ENCODE results near the gene PLXNA4. TPM values are rescaled to one million over a fixed set of nuclear protein-coding genes. Genes with fewer than 3 reads are reported as not detected.

The PLXNA4 gene
- total RNA-seq, 4 donors from 2014 or later: 0.49 to 7.1 (median 2.0) TPM

- Histone ChIP-seq H3K27ac (no peak overlapping the region), H3K4me1 (no peaks in the 10 kb centered on the region), H3K4me3 (no peak overlapping the region), H3K27me3 (peaks cover 0 to 60% (median 0%) of the 10 kb centered on the region in 4 donors), H3K36me3 (peaks cover 0 to 4% (median 0%) of the 10 kb centered on the region in 3 donors), H3K9me3 (no peaks in the 10 kb centered on the region)
- intact Hi-C loops (cut with DNase I): no loop called here
- DNase-seq: no peak
- TF ChIP-seq, protein P1, sequence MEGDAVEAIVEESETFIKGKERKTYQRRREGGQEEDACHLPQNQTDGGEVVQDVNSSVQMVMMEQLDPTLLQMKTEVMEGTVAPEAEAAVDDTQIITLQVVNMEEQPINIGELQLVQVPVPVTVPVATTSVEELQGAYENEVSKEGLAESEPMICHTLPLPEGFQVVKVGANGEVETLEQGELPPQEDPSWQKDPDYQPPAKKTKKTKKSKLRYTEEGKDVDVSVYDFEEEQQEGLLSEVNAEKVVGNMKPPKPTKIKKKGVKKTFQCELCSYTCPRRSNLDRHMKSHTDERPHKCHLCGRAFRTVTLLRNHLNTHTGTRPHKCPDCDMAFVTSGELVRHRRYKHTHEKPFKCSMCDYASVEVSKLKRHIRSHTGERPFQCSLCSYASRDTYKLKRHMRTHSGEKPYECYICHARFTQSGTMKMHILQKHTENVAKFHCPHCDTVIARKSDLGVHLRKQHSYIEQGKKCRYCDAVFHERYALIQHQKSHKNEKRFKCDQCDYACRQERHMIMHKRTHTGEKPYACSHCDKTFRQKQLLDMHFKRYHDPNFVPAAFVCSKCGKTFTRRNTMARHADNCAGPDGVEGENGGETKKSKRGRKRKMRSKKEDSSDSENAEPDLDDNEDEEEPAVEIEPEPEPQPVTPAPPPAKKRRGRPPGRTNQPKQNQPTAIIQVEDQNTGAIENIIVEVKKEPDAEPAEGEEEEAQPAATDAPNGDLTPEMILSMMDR (IDR thresholded peaks at IDR 0.05): no peak
- TF ChIP-seq POLR2A (IDR thresholded peaks at IDR 0.05): no peak
- 57 to 74% methylated on average over 3 of the region's 3 CpGs for WGBS, 2 donors
Observed at GRCh38 chr7:132125096-132125495, 451.2 kb downstream of the PLXNA4 start.

DNA sequence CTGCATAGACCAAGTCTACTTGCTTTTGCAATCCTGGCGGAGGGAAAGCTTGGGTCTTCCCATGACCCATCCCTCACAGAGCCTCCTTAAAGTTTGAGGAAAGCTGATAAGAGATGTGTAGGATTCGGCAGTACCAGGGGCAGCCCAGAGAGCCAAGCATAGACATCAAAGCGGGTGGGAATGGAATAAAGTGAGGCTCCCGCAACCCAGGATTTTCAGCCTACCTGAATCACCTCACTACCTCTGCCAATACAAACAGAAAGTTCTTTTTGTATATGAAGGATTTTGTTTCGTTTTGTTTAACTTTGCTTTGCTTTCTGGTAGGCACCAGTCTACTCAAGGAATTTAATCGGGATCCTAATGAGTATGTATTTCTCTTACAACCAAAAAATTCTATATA is 451.7 kb downstream of the PLXNA4 start:
- 54 to 55% methylated on average over 6 of the region's 6 CpGs for WGBS, 2 donors
- Histone ChIP-seq H3K36me3 (peaks cover 0 to 1% (median 0%) of the 10 kb centered on the region in 3 donors), H3K4me3 (no peak overlapping the region), H3K27ac (no peak overlapping the region), H3K27me3 (peaks cover 0 to 55% (median 0%) of the 10 kb centered on the region in 4 donors), H3K4me1 (no peaks in the 10 kb centered on the region), H3K9me3 (no peaks in the 10 kb centered on the region)
- TF ChIP-seq, protein P1 (IDR thresholded peaks at IDR 0.05): no peak
- no peak for TF ChIP-seq POLR2A (IDR thresholded peaks at IDR 0.05)
- intact Hi-C loops (cut with DNase I): no loop called here
- no peak for DNase-seq

GRCh38 chr7:132123773-132124172 is 452.5 kb downstream of the PLXNA4 start:
- Histone ChIP-seq H3K36me3 (no peaks in the 10 kb centered on the region), H3K4me1 (no peaks in the 10 kb centered on the region), H3K27me3 (peaks cover 0 to 54% (median 0%) of the 10 kb centered on the region in 4 donors), H3K9me3 (no peaks in the 10 kb centered on the region), H3K27ac (no peak overlapping the region), H3K4me3 (no peak overlapping the region)
- no peak for DNase-seq
- TF ChIP-seq POLR2A (IDR thresholded peaks at IDR 0.05): no peak
- TF ChIP-seq, protein P1 (IDR thresholded peaks at IDR 0.05): no peak
- intact Hi-C loops (cut with DNase I): no loop called here
- 20 to 55% methylated on average over 2 to 7 of the region's 7 CpGs for WGBS, 2 donors

DNA sequence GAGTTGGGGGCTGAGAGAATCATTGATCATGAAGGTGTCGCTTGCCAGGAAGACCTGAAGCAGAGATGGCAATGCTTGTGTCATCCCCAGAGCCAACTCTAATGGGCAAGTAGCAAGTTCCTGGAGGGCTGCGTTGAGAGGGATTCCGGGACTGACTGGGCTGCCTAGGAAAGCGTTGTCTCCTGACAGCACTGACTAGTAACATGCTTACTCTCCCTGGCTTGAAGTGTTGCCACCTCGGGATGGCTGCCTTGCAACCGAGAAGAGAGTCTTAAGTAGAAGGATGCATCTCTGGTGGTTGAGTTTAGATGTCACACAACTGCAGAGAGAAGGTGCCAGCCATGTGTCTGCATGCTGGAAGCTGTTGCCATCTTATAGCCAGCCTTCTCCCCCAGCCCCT is 453.4 kb downstream of the PLXNA4 start:
- no peak overlapping the region for H3K27ac ChIP-seq
- DNase-seq: no peak
- H3K4me1 ChIP-seq: no peaks in the 10 kb centered on the region
- H3K27me3 ChIP-seq: peaks cover 0 to 51% (median 0%) of the 10 kb centered on the region in 4 donors
- no peak overlapping the region for H3K4me3 ChIP-seq
- H3K36me3 ChIP-seq: no peaks in the 10 kb centered on the region
- WGBS, 2 donors: 73 to 76% methylated on average over 4 of the region's 6 CpGs
- no peaks in the 10 kb centered on the region for H3K9me3 ChIP-seq
- no peak for TF ChIP-seq POLR2A (IDR thresholded peaks at IDR 0.05)
- TF ChIP-seq, protein P1 (IDR thresholded peaks at IDR 0.05): no peak
- intact Hi-C loops (cut with DNase I): no loop called here

GRCh38 chr7:132121987-132122386 is 454.3 kb downstream of the PLXNA4 start:
- DNase-seq: no peak
- H3K4me1 ChIP-seq: no peaks in the 10 kb centered on the region
- no peak overlapping the region for H3K4me3 ChIP-seq
- 76 to 83% methylated on average over 5 to 6 of the region's 6 CpGs for WGBS, 2 donors
- H3K27ac ChIP-seq: no peak overlapping the region
- H3K9me3 ChIP-seq: no peaks in the 10 kb centered on the region
- TF ChIP-seq, protein P1 (IDR thresholded peaks at IDR 0.05): no peak
- no peak for TF ChIP-seq POLR2A (IDR thresholded peaks at IDR 0.05)
- intact Hi-C loops (cut with DNase I): no loop called here
- peaks cover 0 to 50% (median 0%) of the 10 kb centered on the region in 4 donors for H3K27me3 ChIP-seq
- H3K36me3 ChIP-seq: no peaks in the 10 kb centered on the region
